Measurements from ENCODE around the gene SNRNP27. TPM values are rescaled to one million over a fixed set of nuclear protein-coding genes. Genes with fewer than 3 reads are reported as not detected.
"Not testable (repeated sequence)": the region's sequence is repeated elsewhere in the genome, so short reads cannot be mapped to it uniquely, and the experiment has no call there.

Gene SNRNP27
- total RNA-seq, 2 donors from 2014 or later, result 61.7 to 73.3 TPM

DNA sequence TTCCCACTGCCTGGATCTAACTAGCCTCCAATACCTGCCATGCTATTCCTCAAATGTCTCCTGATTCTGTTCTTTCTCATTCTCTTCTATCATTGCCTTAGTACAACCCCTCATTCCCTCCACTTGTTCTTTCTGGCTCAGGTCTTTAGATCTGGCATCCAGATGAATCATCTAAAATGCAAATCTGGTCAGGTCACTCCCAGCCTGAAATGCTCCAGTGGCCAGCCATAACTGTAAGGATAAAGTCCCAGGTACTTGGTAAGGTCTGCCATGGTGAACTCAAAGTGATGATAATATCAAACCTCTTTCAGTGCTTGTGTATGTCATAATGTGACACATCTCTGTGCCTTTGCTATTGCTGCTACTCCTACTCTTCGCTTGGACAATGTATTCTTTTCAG lies 2.9 kb upstream of the SNRNP27 start:
- Histone ChIP-seq H3K27ac (no peak overlapping the region), H3K4me3 (no peak overlapping the region), H3K4me1 (peaks cover 0 to 13% of the 10 kb centered on the region in 2 donors), H3K27me3 (no peaks in the 10 kb centered on the region), H3K36me3 (no peaks in the 10 kb centered on the region), H3K9me3 (no peaks in the 10 kb centered on the region)
- TF ChIP-seq CTCF (IDR thresholded peaks at IDR 0.05), result no peak
- no peak for DNase-seq (ENCODE audit: low spot score)

- H3K27ac ChIP-seq; DNase-seq (ENCODE audit: low spot score); H3K9me3 ChIP-seq; H3K4me3 ChIP-seq; H3K27me3 ChIP-seq: not testable (repeated sequence)
- Histone ChIP-seq H3K36me3 (peaks cover 17% of the 10 kb centered on the region), H3K4me1 (peaks cover 0 to 13% of the 10 kb centered on the region in 2 donors)
These were observed 825 bp upstream of the SNRNP27 start for GRCh38 chr2:69892838-69893424.

- DNase-seq (ENCODE audit: low spot score); H3K27me3 ChIP-seq; H3K9me3 ChIP-seq: not testable (repeated sequence)
- Histone ChIP-seq H3K4me3 (peak overlapping the region; percentile 71 to 79), H3K4me1 (peaks cover 0 to 13% of the 10 kb centered on the region in 2 donors), H3K27ac (peak overlapping the region; percentile 69 to 86), H3K36me3 (peaks cover 31% of the 10 kb centered on the region)
These were observed 981 bp downstream of the SNRNP27 start for GRCh38 chr2:69894737-69895136.

GRCh38 chr2:69902213-69902922 lies 8.6 kb downstream of the SNRNP27 start:
- H3K9me3 ChIP-seq, result no peaks in the 10 kb centered on the region
- no peak for TF ChIP-seq CTCF (IDR thresholded peaks at IDR 0.05)
- no peak overlapping the region for H3K4me3 ChIP-seq
- DNase-seq (ENCODE audit: low spot score), result no peak
- H3K4me1 ChIP-seq, result no peaks in the 10 kb centered on the region
- H3K36me3 ChIP-seq, result peaks cover 62% of the 10 kb centered on the region
- no peaks in the 10 kb centered on the region for H3K27me3 ChIP-seq
- no peak overlapping the region for H3K27ac ChIP-seq

GRCh38 chr2:69907216-69907615 lies 13.5 kb downstream of the SNRNP27 start:
- no peak overlapping the region for H3K27ac ChIP-seq

GRCh38 chr2:69911985-69912563 lies 18.3 kb downstream of the SNRNP27 start:
- Histone ChIP-seq H3K9me3 (no peaks in the 10 kb centered on the region), H3K36me3 (peaks cover 19% of the 10 kb centered on the region), H3K4me1 (peaks cover 0 to 21% of the 10 kb centered on the region in 2 donors), H3K27me3 (no peaks in the 10 kb centered on the region), H3K27ac (peak overlapping the region; percentile 35 to 62), H3K4me3 (no peak overlapping the region)
- TF ChIP-seq CTCF (IDR thresholded peaks at IDR 0.05), result peak; percentile 52 to 70
- no peak for DNase-seq (ENCODE audit: low spot score)

More at GRCh38 chr2:69907216-69907615, 13.5 kb downstream of the SNRNP27 start:
- H3K27me3 ChIP-seq, result no peaks in the 10 kb centered on the region
- H3K9me3 ChIP-seq, result no peaks in the 10 kb centered on the region
- no peak overlapping the region for H3K4me3 ChIP-seq
- TF ChIP-seq CTCF (IDR thresholded peaks at IDR 0.05), result no peak
- no peak for DNase-seq (ENCODE audit: low spot score)
- H3K36me3 ChIP-seq, result peaks cover 47% of the 10 kb centered on the region
- no peaks in the 10 kb centered on the region for H3K4me1 ChIP-seq
